Measurements from ENCODE around the gene HSP90B1. TPM values are rescaled to one million over a fixed set of nuclear protein-coding genes. Genes with fewer than 3 reads are reported as not detected.

Gene HSP90B1
- total RNA-seq, 1 experiment from 2014 or later, result 982 TPM

DNA sequence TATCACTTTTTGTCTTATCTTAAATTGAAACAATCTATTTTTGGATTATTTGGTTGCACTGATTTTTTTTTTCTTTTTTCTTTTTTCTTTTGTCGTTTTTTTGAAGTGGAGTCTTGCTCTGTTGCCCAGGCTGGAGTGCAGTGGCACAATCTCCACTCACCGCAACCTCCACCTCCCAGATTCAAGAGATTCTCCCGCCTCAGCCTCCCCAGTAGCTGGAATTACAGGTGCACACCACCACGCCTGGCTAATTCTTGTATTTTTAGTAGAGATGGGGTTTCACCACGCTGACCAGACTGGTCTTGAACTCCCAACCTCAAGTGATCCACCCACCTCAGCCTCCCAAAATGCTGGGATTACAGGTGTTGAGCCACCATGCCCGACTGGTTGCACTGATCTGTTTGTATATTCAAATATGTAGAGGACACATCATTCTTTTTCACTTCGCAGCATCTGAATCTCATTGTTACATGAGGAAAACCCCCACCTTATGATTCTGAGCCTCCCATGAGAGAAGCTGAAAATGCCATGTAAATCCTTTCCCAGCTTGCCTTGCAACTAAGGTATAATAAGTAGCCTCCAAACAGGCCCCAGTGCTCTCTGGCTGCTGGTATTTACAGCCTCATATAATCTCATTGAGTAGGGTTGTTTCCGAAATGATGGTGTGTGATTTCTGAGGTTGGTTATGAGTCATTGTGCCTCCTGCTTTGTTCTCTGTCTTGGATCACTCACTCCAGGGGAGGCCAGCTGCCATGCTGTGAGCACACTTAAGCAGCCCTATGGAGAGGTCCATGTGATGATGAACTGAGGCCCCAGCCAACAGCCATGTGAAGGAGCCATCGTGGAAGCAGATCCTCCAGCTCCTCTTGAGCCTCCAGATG, 5.2 kb upstream of the HSP90B1 start:
- in situ Hi-C loops (cut with HindIII; ENCODE audit: low pct_unique_long_range_greater_than_20kb, low sequenced_read_pairs), result no loop called here
- DNase-seq (ENCODE audit: low read depth, low spot score), result peak; percentile 63

GRCh38 chr12:103928682-103929045, 1.5 kb upstream of the HSP90B1 start:
- no peak for DNase-seq (ENCODE audit: low read depth, low spot score)
- in situ Hi-C loops (cut with HindIII; ENCODE audit: low pct_unique_long_range_greater_than_20kb, low sequenced_read_pairs), result no loop called here

GRCh38 chr12:103929046-103929783, 995 bp upstream of the HSP90B1 start:
- peak; percentile 94 for DNase-seq (ENCODE audit: low read depth, low spot score)
- in situ Hi-C loops (cut with HindIII; ENCODE audit: low pct_unique_long_range_greater_than_20kb, low sequenced_read_pairs), result no loop called here

DNA sequence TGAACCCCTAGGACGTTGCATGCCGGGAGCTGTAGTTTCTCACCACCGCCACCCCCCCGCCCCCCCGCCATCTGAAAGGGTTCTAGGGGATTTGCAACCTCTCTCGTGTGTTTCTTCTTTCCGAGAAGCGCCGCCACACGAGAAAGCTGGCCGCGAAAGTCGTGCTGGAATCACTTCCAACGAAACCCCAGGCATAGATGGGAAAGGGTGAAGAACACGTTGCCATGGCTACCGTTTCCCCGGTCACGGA, 501 bp upstream of the HSP90B1 start:
- in situ Hi-C loops (cut with HindIII; ENCODE audit: low pct_unique_long_range_greater_than_20kb, low sequenced_read_pairs), result no loop called here
- DNase-seq (ENCODE audit: low read depth, low spot score), result no peak

DNA sequence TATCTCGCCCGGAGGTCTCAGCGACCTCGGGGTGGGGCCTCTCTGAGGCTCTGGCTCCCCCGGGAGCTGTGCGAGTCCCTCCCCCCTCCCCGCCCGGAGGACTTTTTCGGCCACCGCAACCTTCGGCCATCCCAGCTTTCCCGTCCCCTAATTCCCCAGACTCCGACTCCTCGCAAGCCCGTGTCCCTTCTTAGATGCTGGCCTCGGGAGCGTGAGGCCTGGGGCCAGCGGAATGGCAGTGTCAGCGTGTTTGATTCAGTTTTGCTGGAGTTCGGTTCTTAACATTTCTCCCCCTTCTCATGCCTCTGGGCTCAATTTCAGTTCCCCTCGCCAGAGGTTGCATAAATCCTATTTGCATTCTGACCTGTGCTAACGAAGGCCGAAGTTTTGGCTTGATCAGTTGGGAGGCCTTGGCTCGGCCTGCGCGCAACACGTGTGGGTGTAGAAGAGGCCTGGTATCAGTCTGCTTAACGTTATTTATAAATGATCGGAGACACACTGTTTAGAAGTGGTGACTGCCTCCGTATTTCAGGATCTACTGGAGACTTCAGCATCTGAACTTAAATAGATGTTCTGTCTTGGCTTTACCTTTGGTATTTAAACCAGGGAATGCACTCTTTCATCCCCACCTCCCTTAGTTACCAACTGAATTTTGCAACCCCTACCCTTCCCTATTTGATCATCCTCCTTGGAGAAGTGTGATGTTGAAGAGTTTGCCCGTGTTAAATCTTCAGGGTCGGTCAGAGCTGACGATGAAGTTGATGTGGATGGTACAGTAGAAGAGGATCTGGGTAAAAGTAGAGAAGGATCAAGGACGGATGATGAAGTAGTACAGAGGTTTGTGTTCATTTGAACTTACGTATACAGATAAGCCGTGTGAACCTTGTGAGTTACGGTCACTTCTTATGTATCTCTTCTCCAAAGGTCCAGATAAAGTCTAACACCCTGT, 851 bp downstream of the HSP90B1 start:
- in situ Hi-C loops (cut with HindIII; ENCODE audit: low pct_unique_long_range_greater_than_20kb, low sequenced_read_pairs), result no loop called here
- DNase-seq (ENCODE audit: low read depth, low spot score), result no peak

DNA sequence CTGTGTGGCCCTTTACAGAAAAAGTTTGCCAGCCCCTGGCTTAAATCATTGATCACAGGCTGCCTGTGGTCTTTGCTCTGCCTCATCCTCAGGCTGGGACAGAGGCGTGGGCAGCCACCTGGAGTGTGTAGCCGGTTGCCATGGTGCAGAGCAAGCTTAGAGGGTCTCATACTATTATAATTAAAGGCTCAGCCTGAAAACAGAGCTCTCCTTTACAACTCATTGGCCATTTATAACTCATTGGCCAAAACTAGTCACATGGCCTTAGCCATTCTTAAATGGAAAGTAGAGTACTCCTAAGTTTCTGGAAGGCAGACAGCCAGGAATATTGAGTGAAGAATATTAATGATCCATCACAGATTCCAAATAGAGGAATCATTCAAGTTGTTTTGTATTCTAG, 3.0 kb downstream of the HSP90B1 start:
- no peak for DNase-seq (ENCODE audit: low read depth, low spot score)
- in situ Hi-C loops (cut with HindIII; ENCODE audit: low pct_unique_long_range_greater_than_20kb, low sequenced_read_pairs), result no loop called here

GRCh38 chr12:103936679-103937078, 6.5 kb downstream of the HSP90B1 start:
- DNase-seq (ENCODE audit: low read depth, low spot score), result no peak
- in situ Hi-C loops (cut with HindIII; ENCODE audit: low pct_unique_long_range_greater_than_20kb, low sequenced_read_pairs), result no loop called here

DNA sequence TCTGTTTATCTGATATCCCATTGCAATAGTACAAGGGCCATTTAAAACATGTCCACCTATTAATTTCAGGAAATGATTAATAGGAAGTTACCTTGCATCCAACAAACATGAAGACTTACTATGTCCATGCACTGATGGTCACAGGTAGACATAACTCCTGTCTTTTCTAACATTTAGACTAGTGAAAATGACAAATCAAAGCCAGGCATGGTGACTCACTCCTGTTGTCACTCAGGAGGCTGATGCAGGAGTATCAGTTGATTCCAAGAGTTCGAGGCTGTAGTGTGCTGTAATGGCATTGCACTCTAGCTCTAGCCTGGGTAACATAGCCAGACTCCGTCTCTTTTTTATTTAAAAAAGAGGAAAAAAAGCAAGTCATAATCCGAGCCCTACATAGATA, 14.8 kb downstream of the HSP90B1 start:
- no peak for DNase-seq (ENCODE audit: low read depth, low spot score)
- in situ Hi-C loops (cut with HindIII; ENCODE audit: low pct_unique_long_range_greater_than_20kb, low sequenced_read_pairs), result no loop called here

GRCh38 chr12:103947871-103948555, 17.8 kb downstream of the HSP90B1 start:
- in situ Hi-C loops (cut with HindIII; ENCODE audit: low pct_unique_long_range_greater_than_20kb, low sequenced_read_pairs), result no loop called here
- DNase-seq (ENCODE audit: low read depth, low spot score), result no peak

- in situ Hi-C loops (cut with HindIII; ENCODE audit: low pct_unique_long_range_greater_than_20kb, low sequenced_read_pairs), result no loop called here
- no peak for DNase-seq (ENCODE audit: low read depth, low spot score)
Observed at GRCh38 chr12:103948746-103949406, 18.7 kb downstream of the HSP90B1 start.

- DNase-seq (ENCODE audit: low read depth, low spot score), result no peak
- in situ Hi-C loops (cut with HindIII; ENCODE audit: low pct_unique_long_range_greater_than_20kb, low sequenced_read_pairs), result no loop called here
Observed at GRCh38 chr12:103952497-103952896, 22.3 kb downstream of the HSP90B1 start.

DNA sequence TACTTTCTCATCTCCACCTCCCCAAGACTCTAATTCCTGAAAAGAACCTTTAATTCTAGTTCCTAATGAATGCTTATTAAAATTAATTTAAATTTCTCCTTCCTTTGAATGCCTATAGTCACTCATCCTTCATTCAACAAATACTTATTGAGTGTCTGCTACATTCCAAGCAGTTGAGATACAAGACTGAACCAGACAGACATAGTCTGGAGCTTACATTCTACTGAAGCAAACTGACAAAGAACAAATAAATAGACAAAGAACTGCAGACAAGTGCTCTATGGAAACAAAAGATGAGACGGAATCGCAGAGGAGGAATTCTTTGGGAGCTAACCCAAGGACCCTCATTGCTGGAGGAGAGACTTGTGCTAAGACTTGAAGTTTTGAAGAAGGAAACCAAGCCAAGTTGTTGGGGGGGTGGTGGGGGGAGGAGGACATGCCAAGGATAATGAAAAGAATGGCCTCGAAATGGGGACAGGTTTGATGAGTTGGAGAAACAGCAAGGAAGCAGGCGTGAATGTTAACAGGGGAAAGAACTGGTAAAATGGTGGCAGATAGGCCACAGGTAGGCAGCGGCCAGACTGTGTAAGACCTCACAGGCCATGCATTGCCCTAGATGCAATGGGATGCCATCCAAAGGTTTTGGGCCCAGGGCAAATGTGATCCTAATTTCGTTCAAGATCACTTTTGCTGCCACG, 25.8 kb downstream of the HSP90B1 start:
- in situ Hi-C loops (cut with HindIII; ENCODE audit: low pct_unique_long_range_greater_than_20kb, low sequenced_read_pairs), result no loop called here
- DNase-seq (ENCODE audit: low read depth, low spot score), result no peak

DNA sequence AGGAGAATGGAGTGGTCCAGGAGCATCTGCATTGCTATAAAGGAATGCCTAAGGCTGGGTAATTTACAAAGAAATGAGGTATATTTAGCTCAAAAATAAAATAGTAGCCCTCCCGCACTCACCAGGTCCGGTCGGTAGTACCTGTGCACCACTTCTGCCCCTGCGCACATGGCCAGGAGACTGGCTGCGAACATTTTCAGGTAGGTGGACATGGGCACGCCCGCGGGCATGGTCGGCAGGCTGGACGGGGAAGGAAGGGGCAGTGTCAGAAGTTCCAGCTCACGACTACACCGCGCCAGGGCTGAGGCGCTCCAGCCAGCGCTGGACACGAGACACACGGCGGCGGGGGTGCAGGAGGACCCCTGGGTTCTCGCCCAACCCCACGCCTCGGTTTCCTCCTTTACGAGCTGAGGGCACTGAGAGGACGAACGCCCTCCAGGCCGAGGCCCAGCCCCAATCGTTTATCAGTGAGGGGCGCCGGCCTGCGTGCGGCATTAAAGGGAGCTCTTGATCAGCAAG, 26.4 kb downstream of the HSP90B1 start:
- in situ Hi-C loops (cut with HindIII; ENCODE audit: low pct_unique_long_range_greater_than_20kb, low sequenced_read_pairs), result no loop called here
- DNase-seq (ENCODE audit: low read depth, low spot score), result no peak

- DNase-seq (ENCODE audit: low read depth, low spot score), result no peak
- in situ Hi-C loops (cut with HindIII; ENCODE audit: low pct_unique_long_range_greater_than_20kb, low sequenced_read_pairs), result no loop called here
Observed at GRCh38 chr12:103957865-103958388, 27.7 kb downstream of the HSP90B1 start.

DNA sequence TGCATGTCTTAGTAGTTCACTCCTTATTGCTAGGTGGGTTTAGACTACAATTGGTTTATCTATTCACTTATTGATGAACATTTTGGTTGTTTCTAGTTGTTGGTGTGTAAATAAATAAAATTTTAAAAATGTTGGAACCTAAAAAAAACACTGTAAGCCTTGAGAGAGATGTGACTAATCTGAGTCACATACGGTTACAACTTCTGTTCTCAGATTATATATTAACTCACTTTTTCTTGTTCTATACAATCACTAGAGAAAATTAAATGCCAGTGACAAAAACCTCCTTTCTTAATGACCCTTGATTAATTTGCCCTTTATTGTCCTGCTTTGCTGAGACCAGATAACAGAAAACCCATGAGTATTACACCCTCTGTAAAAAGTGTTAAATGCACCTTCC, 28.4 kb downstream of the HSP90B1 start:
- in situ Hi-C loops (cut with HindIII; ENCODE audit: low pct_unique_long_range_greater_than_20kb, low sequenced_read_pairs), result no loop called here
- DNase-seq (ENCODE audit: low read depth, low spot score), result no peak

DNA sequence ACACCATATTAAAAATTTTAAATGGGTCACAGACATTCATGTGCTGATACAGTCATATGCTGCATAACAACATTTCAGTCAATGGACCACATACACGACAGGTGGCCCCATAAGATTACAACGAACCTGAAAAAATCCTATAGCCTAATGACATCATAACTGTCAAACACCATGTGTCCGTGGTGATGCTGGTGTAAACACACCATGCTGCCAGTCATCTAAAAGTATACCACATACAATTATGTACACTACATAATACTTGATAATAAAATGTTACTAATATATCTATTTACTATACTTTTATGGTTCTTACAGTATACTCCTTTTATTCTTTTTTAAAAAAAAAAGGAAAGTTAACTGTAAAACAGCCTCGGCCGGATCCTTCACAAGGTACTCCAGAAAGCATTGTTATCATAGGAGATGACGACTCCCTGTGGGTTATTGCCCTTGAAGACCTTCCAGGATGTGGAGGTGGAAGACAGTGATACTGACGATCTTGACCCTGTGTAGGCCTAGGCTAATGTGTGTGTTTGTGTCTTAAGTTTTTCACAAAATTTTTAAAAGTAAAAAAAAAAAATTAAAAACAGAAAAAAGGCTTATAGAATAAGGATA, 30.5 kb downstream of the HSP90B1 start:
- in situ Hi-C loops (cut with HindIII; ENCODE audit: low pct_unique_long_range_greater_than_20kb, low sequenced_read_pairs), result no loop called here

More for the DNA sequence above, 30.5 kb downstream of the HSP90B1 start:
- no peak for DNase-seq (ENCODE audit: low read depth, low spot score)

Measured in SK-MEL-5 (cell line).